Liver (tissue), 9 donors: ENCODE measurements around the gene GTF2H3. TPM values are rescaled to one million over a fixed set of nuclear protein-coding genes. Genes with fewer than 3 reads are reported as not detected.

Experiments used
- DNase-seq: peaks from one replicate; pipeline ENCODE4 v3.0.0-alpha.2; 2017; ENCODE audit warnings: low spot score
- H3K27ac ChIP-seq, 2 donors: one replicate each; pipeline ENCODE4 v1.7.0; 2013; ENCODE audit warnings: inconsistent platforms in 2 of 2, low read length in 2 of 2, control low read depth in 1 of 2, low read depth in 1 of 2, mild to moderate bottlenecking in 1 of 2
- H3K27me3 ChIP-seq, 4 donors: one replicate each; pipeline versions ENCODE4 v1.6.1 to v1.7.0; 2013; ENCODE audit warnings: low read length in 3 of 4, inconsistent platforms in 1 of 4, mild to moderate bottlenecking in 1 of 4, moderate library complexity in 1 of 4; ENCODE audit not compliant: control insufficient read depth in 4 of 4, insufficient read depth in 4 of 4
- H3K36me3 ChIP-seq, 4 donors: one replicate each; pipeline versions ENCODE4 v1.6.1 to v1.7.0; 2013; ENCODE audit warnings: low read length in 3 of 4, mild to moderate bottlenecking in 3 of 4, low read depth in 1 of 4, moderate library complexity in 1 of 4; ENCODE audit not compliant: control insufficient read depth in 4 of 4, insufficient read depth in 3 of 4
- H3K4me1 ChIP-seq, 4 donors: one replicate each; pipeline versions ENCODE4 v1.6.1 to v1.7.0; 2013; ENCODE audit warnings: low read length in 3 of 4, mild to moderate bottlenecking in 3 of 4, moderate library complexity in 1 of 4; ENCODE audit not compliant: control insufficient read depth in 4 of 4, insufficient read depth in 4 of 4
- H3K4me3 ChIP-seq, 3 donors: one replicate each; pipeline versions ENCODE4 v1.6.1 to v1.7.0; 2013; ENCODE audit warnings: low read length in 3 of 3, control low read depth in 1 of 3, low read depth in 1 of 3, mild to moderate bottlenecking in 1 of 3
- H3K9ac ChIP-seq, 2 donors: one replicate each; pipeline ENCODE4 v1.7.0; 2013; ENCODE audit warnings: low read length in 2 of 2, mild to moderate bottlenecking in 2 of 2, moderate library complexity in 2 of 2, control low read depth in 1 of 2, low read depth in 1 of 2
- H3K9me3 ChIP-seq, 4 donors: one replicate each; pipeline versions ENCODE4 v1.6.1 to v1.7.0; 2013; ENCODE audit warnings: low read length in 3 of 4; ENCODE audit not compliant: control insufficient read depth in 4 of 4
- EGR1 ChIP-seq, 2 donors: IDR thresholded peaks; 2 replicates each; pipeline ENCODE4 v1.6.1; 2016 to 2018; ENCODE audit warnings: antibody characterized with exemption in 2 of 2, low read depth in 2 of 2
- FOXA1 ChIP-seq: IDR thresholded peaks from 2 replicates; pipeline ENCODE4 v1.6.1; 2016; ENCODE audit warnings: antibody characterized with exemption
- FOXA2 ChIP-seq: IDR thresholded peaks from 2 replicates; pipeline ENCODE4 v1.6.1; 2016; ENCODE audit warnings: antibody characterized with exemption
- HNF4A ChIP-seq, 2 donors: conservative IDR thresholded peaks; 2 replicates each; pipeline ENCODE4 v1.6.1; 2016; ENCODE audit warnings: antibody characterized with exemption in 2 of 2, mild to moderate bottlenecking in 2 of 2
- JUND ChIP-seq, 2 donors: IDR thresholded peaks; 2 replicates each; pipeline ENCODE4 v1.6.1; 2016; ENCODE audit warnings: antibody characterized with exemption in 2 of 2
- NR2F2 ChIP-seq: IDR thresholded peaks from 2 replicates; pipeline ENCODE4 v1.6.1; 2016; ENCODE audit warnings: antibody characterized with exemption
- RAD21 ChIP-seq, 2 donors: IDR thresholded peaks; 2 replicates each; pipeline ENCODE4 v1.6.1; 2016; ENCODE audit warnings: antibody characterized with exemption in 2 of 2, mild to moderate bottlenecking in 2 of 2
- RXRA ChIP-seq, 2 donors: IDR thresholded peaks; 2 replicates each; pipeline ENCODE4 v1.6.1; 2017 to 2018; ENCODE audit warnings: antibody characterized with exemption in 2 of 2, mild to moderate bottlenecking in 1 of 2
- TAF1 ChIP-seq: conservative IDR thresholded peaks from 2 replicates; pipeline ENCODE4 v1.6.1; 2016; ENCODE audit warnings: antibody characterized with exemption, mild to moderate bottlenecking
- YY1 ChIP-seq: IDR thresholded peaks from 2 replicates; pipeline ENCODE4 v1.6.1; 2016; ENCODE audit warnings: antibody characterized with exemption, mild to moderate bottlenecking
- WGBS: extraction: QIAGEN DNeasy Blood & Tissue Kit; methylation state at CpG from one replicate; pipeline ENCODE4 v1.1.7; 2013; 5-methylcytosine and 5-hydroxymethylcytosine counted together
- polyA plus RNA-seq, 2 donors: library from polyadenylated mRNA; stranded (reverse) in 1 of 2; unstranded in 1 of 2; fragments of 200-250 nt in 1 of 2; fragments of >200 nt in 1 of 2; fragmentation: Nextera tagmentation in 1 of 2; extraction: Ambion mirVana in 1 of 2; gene quantifications; one replicate each; pipeline versions ENCODE4 v1.2.1 to v1.2.3, GENCODE V29; 2013 to 2015
- total RNA-seq, 2 donors: library from RNA; depleted of rRNA; stranded (reverse); fragments of >200 nt; gene quantifications; one replicate each; pipeline ENCODE4 v1.2.3, GENCODE V29; 2014
- TF ChIP-seq, protein P1 (sequence below): IDR thresholded peaks from 2 replicates; pipeline ENCODE4 v1.6.1; 2016; ENCODE audit warnings: antibody characterized with exemption
- TF ChIP-seq, protein P2 (sequence below): fragments of 150-350 bp; IDR thresholded peaks from 2 replicates; pipeline ENCODE4 v1.5.1; 2017; ENCODE audit warnings: improper control_type of control experiment, low read depth, low read length; ENCODE audit not compliant: missing input control
- TF ChIP-seq, protein P3 (sequence below): IDR thresholded peaks from 2 replicates; pipeline ENCODE4 v1.6.1; 2016; ENCODE audit warnings: antibody characterized with exemption
- TF ChIP-seq, protein P4 (sequence below): IDR thresholded peaks from 2 replicates; pipeline ENCODE4 v1.6.1; 2016; ENCODE audit warnings: antibody characterized with exemption, mild to moderate bottlenecking
- donor health status: healthy.
- donor health status: healthy.
- donor health status: healthy.
- donor health status: healthy.
- donor health status: healthy.

Gene GTF2H3
- total and polyA plus RNA-seq, 4 donors = 5.8 to 18.3 (median 13.2) TPM

DNA sequence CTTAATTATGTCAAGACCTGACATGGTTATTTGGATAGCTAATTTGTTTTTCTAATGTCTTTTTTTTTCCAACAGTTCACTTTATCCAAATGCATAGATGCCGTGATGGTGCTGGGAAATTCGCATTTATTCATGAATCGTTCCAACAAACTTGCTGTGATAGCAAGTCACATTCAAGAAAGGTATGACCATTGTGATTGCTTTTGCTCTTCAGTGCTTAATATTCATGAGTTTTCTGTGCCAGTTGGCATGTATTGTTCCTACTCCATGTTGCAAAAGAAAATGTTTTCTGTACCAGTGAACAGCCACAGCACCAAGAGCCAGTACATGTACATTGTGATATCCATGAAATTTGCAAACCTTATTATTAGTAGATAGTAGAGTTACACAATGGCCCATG lies 11.8 kb downstream of the GTF2H3 start:
- H3K9me3 ChIP-seq = no peaks in the 10 kb centered on the region
- peaks cover 2 to 39% (median 15%) of the 10 kb centered on the region in 4 donors for H3K36me3 ChIP-seq
- no peak overlapping the region for H3K4me3 ChIP-seq
- no peaks in the 10 kb centered on the region for H3K27me3 ChIP-seq
- H3K4me1 ChIP-seq = no peaks in the 10 kb centered on the region
- no peak for DNase-seq
- no peak overlapping the region for H3K27ac ChIP-seq
- TF ChIP-seq RXRA (IDR thresholded peaks at IDR 0.05) = no peak
- no peak for TF ChIP-seq HNF4A (conservative IDR thresholded peaks at IDR 0.05)
- no peak for TF ChIP-seq FOXA1
- TF ChIP-seq, protein P1, sequence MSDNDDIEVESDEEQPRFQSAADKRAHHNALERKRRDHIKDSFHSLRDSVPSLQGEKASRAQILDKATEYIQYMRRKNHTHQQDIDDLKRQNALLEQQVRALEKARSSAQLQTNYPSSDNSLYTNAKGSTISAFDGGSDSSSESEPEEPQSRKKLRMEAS = no peak
- TF ChIP-seq YY1 = no peak
- TF ChIP-seq JUND (IDR thresholded peaks at IDR 0.05) = no peak
- TF ChIP-seq, protein P2, sequence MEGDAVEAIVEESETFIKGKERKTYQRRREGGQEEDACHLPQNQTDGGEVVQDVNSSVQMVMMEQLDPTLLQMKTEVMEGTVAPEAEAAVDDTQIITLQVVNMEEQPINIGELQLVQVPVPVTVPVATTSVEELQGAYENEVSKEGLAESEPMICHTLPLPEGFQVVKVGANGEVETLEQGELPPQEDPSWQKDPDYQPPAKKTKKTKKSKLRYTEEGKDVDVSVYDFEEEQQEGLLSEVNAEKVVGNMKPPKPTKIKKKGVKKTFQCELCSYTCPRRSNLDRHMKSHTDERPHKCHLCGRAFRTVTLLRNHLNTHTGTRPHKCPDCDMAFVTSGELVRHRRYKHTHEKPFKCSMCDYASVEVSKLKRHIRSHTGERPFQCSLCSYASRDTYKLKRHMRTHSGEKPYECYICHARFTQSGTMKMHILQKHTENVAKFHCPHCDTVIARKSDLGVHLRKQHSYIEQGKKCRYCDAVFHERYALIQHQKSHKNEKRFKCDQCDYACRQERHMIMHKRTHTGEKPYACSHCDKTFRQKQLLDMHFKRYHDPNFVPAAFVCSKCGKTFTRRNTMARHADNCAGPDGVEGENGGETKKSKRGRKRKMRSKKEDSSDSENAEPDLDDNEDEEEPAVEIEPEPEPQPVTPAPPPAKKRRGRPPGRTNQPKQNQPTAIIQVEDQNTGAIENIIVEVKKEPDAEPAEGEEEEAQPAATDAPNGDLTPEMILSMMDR = no peak
- TF ChIP-seq, protein P3, sequence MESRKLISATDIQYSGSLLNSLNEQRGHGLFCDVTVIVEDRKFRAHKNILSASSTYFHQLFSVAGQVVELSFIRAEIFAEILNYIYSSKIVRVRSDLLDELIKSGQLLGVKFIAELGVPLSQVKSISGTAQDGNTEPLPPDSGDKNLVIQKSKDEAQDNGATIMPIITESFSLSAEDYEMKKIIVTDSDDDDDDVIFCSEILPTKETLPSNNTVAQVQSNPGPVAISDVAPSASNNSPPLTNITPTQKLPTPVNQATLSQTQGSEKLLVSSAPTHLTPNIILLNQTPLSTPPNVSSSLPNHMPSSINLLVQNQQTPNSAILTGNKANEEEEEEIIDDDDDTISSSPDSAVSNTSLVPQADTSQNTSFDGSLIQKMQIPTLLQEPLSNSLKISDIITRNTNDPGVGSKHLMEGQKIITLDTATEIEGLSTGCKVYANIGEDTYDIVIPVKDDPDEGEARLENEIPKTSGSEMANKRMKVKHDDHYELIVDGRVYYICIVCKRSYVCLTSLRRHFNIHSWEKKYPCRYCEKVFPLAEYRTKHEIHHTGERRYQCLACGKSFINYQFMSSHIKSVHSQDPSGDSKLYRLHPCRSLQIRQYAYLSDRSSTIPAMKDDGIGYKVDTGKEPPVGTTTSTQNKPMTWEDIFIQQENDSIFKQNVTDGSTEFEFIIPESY = no peak
- H3K9ac ChIP-seq = no peak overlapping the region
- 98% methylated on average over 3 of the region's 3 CpGs for WGBS

DNA sequence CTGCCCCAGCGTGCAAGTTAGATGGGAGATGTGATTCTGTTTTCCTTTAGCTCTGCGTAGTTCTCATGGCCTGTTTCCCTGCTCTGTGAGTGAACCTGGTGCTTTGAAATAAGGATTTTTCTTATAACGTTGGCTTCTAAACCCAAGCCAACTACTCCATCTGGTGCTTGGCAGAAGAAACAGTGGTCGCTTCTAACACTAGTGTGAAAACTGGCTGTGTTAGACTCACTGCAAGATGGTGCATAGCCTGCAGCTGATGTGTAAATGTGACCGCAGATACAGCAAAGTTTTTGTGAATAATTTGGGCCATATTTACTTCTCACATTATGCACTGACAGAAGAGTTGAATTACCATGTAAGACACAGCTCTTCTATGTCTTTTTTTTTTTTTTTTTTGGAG lies 12.2 kb downstream of the GTF2H3 start:
- no peaks in the 10 kb centered on the region for H3K4me1 ChIP-seq
- H3K4me3 ChIP-seq = no peak overlapping the region
- no peaks in the 10 kb centered on the region for H3K27me3 ChIP-seq
- peaks cover 2 to 40% (median 17%) of the 10 kb centered on the region in 4 donors for H3K36me3 ChIP-seq
- DNase-seq = no peak
- H3K27ac ChIP-seq = no peak overlapping the region
- no peaks in the 10 kb centered on the region for H3K9me3 ChIP-seq
- TF ChIP-seq FOXA1 (no peak), RAD21 (IDR thresholded peaks at IDR 0.05) (no peak), TAF1 (no peak), FOXA2 (no peak), EGR1 (IDR thresholded peaks at IDR 0.05; ENCODE audit: low read depth in 2 of 2) (no peak), NR2F2 (no peak)
- TF ChIP-seq, protein P4, sequence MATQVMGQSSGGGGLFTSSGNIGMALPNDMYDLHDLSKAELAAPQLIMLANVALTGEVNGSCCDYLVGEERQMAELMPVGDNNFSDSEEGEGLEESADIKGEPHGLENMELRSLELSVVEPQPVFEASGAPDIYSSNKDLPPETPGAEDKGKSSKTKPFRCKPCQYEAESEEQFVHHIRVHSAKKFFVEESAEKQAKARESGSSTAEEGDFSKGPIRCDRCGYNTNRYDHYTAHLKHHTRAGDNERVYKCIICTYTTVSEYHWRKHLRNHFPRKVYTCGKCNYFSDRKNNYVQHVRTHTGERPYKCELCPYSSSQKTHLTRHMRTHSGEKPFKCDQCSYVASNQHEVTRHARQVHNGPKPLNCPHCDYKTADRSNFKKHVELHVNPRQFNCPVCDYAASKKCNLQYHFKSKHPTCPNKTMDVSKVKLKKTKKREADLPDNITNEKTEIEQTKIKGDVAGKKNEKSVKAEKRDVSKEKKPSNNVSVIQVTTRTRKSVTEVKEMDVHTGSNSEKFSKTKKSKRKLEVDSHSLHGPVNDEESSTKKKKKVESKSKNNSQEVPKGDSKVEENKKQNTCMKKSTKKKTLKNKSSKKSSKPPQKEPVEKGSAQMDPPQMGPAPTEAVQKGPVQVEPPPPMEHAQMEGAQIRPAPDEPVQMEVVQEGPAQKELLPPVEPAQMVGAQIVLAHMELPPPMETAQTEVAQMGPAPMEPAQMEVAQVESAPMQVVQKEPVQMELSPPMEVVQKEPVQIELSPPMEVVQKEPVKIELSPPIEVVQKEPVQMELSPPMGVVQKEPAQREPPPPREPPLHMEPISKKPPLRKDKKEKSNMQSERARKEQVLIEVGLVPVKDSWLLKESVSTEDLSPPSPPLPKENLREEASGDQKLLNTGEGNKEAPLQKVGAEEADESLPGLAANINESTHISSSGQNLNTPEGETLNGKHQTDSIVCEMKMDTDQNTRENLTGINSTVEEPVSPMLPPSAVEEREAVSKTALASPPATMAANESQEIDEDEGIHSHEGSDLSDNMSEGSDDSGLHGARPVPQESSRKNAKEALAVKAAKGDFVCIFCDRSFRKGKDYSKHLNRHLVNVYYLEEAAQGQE = no peak
- TF ChIP-seq, protein P1 = no peak
- TF ChIP-seq, protein P3 = no peak
- no peak overlapping the region for H3K9ac ChIP-seq
- 94% methylated on average over 5 of the region's 5 CpGs for WGBS
